ENCODE data around the gene ZFAND3. TPM values are rescaled to one million over a fixed set of nuclear protein-coding genes. Genes with fewer than 3 reads are reported as not detected.
A peak's percentile ranks its signal among the peaks of the same experiment; 100 is the strongest.

The ZFAND3 gene
- total RNA-seq, 1 donor from 2014 or later = 84.4 TPM

DNA sequence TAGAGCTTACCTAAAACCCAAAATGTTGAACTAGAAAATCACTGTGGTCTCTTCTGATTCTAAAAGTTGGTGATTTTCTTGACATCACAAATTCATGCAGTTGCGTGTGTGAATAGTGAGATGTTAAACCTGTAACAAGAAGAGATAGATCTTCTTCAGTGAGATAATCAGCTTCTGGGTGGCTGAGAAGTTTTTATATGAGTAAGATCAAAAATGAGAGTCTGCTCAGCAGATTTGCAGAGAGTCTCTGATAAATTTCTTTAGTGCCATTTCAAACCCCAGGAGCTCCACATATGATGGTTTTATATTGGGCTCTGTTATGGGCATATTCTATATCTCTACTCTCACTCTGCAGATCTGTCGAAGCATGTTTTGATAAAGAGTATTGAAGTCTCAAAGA lies 185.4 kb downstream of the ZFAND3 start:
- Mint-ChIP-seq H3K9me3 (ENCODE audit: unreplicated experiment) (no peaks in the 10 kb centered on the region), H3K4me1 (ENCODE audit: unreplicated experiment) (peaks cover 14% of the 10 kb centered on the region), H3K27me3 (ENCODE audit: unreplicated experiment) (no peaks in the 10 kb centered on the region), H3K36me3 (ENCODE audit: unreplicated experiment) (peaks cover 8% of the 10 kb centered on the region), H3K4me3 (ENCODE audit: unreplicated experiment) (no peak overlapping the region), H3K27ac (ENCODE audit: unreplicated experiment) (no peak overlapping the region)
- no peak for DNase-seq (ENCODE audit: extremely low spot score, unreplicated experiment)
- TF ChIP-seq, protein P1, sequence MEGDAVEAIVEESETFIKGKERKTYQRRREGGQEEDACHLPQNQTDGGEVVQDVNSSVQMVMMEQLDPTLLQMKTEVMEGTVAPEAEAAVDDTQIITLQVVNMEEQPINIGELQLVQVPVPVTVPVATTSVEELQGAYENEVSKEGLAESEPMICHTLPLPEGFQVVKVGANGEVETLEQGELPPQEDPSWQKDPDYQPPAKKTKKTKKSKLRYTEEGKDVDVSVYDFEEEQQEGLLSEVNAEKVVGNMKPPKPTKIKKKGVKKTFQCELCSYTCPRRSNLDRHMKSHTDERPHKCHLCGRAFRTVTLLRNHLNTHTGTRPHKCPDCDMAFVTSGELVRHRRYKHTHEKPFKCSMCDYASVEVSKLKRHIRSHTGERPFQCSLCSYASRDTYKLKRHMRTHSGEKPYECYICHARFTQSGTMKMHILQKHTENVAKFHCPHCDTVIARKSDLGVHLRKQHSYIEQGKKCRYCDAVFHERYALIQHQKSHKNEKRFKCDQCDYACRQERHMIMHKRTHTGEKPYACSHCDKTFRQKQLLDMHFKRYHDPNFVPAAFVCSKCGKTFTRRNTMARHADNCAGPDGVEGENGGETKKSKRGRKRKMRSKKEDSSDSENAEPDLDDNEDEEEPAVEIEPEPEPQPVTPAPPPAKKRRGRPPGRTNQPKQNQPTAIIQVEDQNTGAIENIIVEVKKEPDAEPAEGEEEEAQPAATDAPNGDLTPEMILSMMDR (IDR thresholded peaks at IDR 0.05) = no peak

DNA sequence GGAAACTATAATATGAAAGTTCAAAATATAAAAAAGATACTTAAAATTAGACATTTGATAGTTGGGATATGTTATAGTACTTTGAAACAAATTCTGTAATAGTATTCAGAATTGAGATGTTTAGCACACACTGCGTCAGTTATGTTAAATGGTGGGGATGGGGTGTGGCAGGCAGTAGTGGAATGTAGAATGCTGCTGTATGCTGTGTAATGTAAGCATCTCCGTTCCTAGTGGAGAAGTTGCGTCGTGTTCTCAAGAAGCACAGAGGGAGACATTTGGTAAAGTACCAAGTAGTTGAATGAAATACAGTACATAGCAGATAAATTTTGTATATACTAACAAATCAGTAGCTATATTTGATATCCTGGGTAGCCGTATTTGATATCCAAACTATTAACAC lies 192.4 kb downstream of the ZFAND3 start:
- no peak for DNase-seq (ENCODE audit: extremely low spot score, unreplicated experiment)
- TF ChIP-seq, protein P1 (IDR thresholded peaks at IDR 0.05) = no peak
- H3K36me3 Mint-ChIP-seq (ENCODE audit: unreplicated experiment) = peaks cover 11% of the 10 kb centered on the region
- no peak overlapping the region for H3K27ac Mint-ChIP-seq (ENCODE audit: unreplicated experiment)
- no peaks in the 10 kb centered on the region for H3K27me3 Mint-ChIP-seq (ENCODE audit: unreplicated experiment)
- no peaks in the 10 kb centered on the region for H3K9me3 Mint-ChIP-seq (ENCODE audit: unreplicated experiment)
- H3K4me3 Mint-ChIP-seq (ENCODE audit: unreplicated experiment) = no peak overlapping the region
- peaks cover 5% of the 10 kb centered on the region for H3K4me1 Mint-ChIP-seq (ENCODE audit: unreplicated experiment)

DNA sequence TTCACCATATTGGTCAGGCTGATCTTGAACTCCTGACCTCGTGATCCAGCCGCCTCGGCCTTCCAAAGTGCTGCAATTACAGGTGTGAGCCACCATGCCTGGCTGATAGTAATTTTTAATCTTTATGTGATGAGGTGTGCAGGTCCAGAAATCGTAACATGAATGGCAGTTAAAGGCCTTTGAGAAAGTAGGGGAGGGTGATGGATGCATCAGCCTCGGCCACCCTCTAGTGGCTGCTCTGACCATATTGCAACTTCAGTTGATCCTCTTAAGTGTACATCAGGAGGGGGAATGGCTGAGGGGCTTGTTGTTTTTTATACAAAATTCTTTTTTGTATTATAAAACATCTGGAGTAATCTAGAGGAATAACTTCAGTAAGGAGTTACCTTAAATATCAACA lies 193.0 kb downstream of the ZFAND3 start:
- no peaks in the 10 kb centered on the region for H3K9me3 Mint-ChIP-seq (ENCODE audit: unreplicated experiment)
- H3K27ac Mint-ChIP-seq (ENCODE audit: unreplicated experiment) = no peak overlapping the region
- TF ChIP-seq, protein P1 (IDR thresholded peaks at IDR 0.05) = peak; percentile 71
- peaks cover 11% of the 10 kb centered on the region for H3K36me3 Mint-ChIP-seq (ENCODE audit: unreplicated experiment)
- no peak for DNase-seq (ENCODE audit: extremely low spot score, unreplicated experiment)
- H3K27me3 Mint-ChIP-seq (ENCODE audit: unreplicated experiment) = no peaks in the 10 kb centered on the region
- H3K4me3 Mint-ChIP-seq (ENCODE audit: unreplicated experiment) = no peak overlapping the region
- H3K4me1 Mint-ChIP-seq (ENCODE audit: unreplicated experiment) = peaks cover 5% of the 10 kb centered on the region

DNA sequence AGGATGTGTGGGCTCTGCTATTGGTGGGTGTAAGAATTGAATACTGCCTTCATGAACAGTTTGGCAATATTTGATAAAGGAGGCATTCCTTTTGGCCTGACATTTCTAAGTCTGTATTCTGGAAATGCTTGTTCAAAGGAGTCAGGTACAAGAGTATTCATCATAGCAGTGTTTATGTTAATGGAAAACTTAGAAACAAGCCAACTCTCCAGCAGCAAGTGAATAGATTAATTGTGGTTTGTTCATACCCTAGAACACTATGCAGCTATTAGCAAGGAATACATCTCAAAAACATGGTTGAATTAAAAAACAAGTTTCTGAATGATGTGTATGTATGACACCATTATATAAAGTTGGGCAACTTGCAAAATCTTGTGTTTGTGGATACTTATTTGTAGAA lies 195.8 kb downstream of the ZFAND3 start:
- no peak for DNase-seq (ENCODE audit: extremely low spot score, unreplicated experiment)
- H3K27ac Mint-ChIP-seq (ENCODE audit: unreplicated experiment) = no peak overlapping the region

DNA sequence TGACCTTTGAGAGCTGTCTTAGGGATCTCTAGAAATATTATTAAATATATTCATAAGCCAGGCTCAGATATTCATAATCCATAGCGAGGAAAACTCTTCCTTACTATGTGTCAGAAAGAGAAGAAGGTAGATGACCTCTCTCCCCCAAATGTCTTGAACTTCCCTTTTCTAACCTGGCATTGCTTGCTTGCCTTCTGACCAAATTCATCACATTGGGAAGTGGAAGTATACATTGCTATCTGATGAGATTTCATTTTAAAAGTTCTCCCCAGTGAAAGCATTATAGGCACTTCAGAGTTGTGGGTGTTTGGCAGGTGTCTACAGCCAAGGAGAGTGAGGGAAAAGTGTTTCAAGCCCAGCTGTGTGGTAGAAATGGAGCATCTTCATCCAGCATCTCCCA lies 197.3 kb downstream of the ZFAND3 start:
- H3K9me3 Mint-ChIP-seq (ENCODE audit: unreplicated experiment) = no peaks in the 10 kb centered on the region
- H3K4me3 Mint-ChIP-seq (ENCODE audit: unreplicated experiment) = no peak overlapping the region
- DNase-seq (ENCODE audit: extremely low spot score, unreplicated experiment) = no peak
- peaks cover 12% of the 10 kb centered on the region for H3K4me1 Mint-ChIP-seq (ENCODE audit: unreplicated experiment)
- no peak overlapping the region for H3K27ac Mint-ChIP-seq (ENCODE audit: unreplicated experiment)
- TF ChIP-seq, protein P1 (IDR thresholded peaks at IDR 0.05) = no peak
- peaks cover 2% of the 10 kb centered on the region for H3K36me3 Mint-ChIP-seq (ENCODE audit: unreplicated experiment)
- no peaks in the 10 kb centered on the region for H3K27me3 Mint-ChIP-seq (ENCODE audit: unreplicated experiment)

More for the DNA sequence above, 195.8 kb downstream of the ZFAND3 start:
- Mint-ChIP-seq H3K9me3 (ENCODE audit: unreplicated experiment) (no peaks in the 10 kb centered on the region), H3K36me3 (ENCODE audit: unreplicated experiment) (peaks cover 8% of the 10 kb centered on the region), H3K4me1 (ENCODE audit: unreplicated experiment) (peaks cover 9% of the 10 kb centered on the region), H3K4me3 (ENCODE audit: unreplicated experiment) (no peak overlapping the region), H3K27me3 (ENCODE audit: unreplicated experiment) (no peaks in the 10 kb centered on the region)
- TF ChIP-seq, protein P1 (IDR thresholded peaks at IDR 0.05) = no peak
